EL (cell line): Measurements from ENCODE around the gene ALDOA.
"Not testable (repeated sequence)": the region's sequence is repeated elsewhere in the genome, so short reads cannot be mapped to it uniquely, and the experiment has no call there.

Experiments
- DNase-seq: peaks from one replicate; pipeline ENCODE4 v3.0.0-alpha.2; 2016

Gene ALDOA

DNA sequence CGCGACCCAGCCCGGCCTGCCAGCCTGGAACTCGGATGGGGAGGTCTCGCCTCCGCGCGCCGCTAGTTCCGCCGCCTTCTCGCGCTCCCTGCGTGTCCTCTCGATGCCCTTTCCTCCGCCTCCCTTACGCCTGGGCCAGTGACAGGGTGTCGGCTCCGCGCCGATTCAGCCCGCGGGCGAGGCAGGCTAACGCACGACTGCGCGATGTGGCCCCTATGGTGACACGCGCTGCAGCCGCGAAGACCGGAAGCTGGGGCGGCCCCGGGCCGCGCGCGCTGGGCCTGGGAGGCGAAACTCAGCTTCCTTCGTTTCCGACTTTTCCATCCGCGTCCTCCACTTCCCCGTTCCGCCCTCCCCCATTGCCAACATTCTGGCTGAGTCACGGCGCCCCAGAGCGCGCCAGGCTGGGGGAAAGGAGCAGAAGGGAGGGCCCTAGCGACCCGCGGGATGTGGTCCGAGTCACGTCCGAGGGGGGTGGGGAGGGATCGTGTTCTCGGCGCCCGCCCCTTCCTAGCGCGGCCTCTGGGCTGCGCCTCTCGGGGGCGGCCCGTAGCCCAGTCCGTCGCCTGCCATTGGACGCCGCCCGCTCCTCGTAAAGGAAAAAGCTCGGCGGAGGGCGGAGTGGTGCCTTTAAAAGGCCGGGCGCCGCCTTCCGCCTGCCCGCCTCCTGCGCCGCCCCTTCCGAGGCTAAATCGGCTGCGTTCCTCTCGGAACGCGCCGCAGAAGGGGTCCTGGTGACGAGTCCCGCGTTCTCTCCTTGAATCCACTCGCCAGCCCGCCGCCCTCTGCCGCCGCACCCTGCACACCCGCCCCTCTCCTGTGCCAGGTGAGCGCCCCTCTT is at the start of gene ALDOA:
TSS of gene ALDOA (plus strand) at position 659 of the 841 bp plus-strand sequence. CDS start 1,138 bp downstream, outside the sequence.
- peak; percentile 99 for DNase-seq

DNA sequence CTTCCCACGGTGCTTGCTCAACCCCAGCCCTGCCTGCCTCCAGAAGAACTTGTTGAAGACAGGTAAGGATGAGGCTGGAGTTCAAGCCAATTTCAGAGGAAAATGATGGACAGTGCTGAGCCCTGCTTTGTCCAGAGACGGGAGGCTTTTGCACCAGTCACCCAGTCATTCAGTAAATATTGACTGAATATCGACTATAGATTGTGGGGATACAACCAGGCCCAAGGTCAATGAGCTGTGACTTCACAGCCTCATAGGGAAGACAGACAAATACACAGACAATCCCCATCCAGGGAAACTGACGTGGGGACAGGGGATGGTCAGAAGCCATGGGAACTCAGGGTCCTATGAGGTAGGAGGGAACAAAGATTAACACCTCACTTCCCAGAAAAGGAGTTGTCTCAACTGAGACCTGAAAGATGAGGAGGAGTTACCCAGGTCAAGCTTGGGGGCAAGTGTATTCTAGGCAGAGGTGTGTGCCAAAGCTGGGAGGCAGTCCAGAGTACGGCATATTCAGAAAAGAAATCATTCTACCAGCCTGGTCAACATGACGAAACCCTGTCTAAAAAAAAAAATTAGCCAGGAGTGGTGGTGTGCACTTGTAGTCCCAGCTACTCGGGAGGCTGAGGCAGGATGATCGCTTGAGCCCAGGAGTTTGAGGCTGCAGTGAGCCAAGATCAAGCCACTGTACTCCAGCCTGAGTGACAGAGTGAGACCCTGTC is 48.8 kb upstream of the ALDOA start:
- no peak for DNase-seq

DNA sequence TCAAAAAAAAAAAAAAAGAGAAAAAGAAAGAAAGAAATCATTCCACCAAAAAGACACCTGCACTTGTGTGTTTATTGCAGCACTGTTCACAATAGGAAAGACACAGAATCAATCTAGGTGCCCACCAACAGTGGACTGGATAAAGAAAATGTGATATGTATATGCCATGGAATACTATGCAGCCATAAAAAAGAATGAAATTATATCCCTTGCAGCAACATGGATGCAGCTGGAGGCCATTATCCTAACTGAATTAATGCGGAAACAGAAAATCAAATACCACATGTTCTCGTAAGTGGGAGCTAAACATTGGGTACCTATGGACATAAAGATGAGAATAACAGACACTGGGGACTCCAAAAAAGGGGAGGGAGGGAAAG is 48.3 kb upstream of the ALDOA start:
- no peak for DNase-seq

DNA sequence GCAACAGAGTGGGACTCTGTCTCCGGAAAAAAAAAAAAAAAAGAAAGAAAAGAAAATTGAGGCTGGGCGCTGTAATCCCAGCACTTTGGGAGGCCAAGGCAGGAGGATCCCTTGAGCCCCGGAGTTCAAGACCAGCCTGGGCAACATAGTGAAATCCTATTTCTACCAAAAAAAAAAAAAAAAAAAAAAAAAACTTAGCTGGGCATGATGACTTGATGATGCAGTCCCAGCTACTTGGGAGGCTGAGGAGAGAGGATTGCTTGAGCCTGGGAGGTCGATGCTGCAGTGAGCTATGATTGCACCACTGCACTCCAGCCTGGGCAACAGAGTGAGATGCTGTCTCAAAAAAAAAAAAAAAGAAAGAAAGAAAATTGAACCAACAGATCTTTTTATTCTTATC is 47.6 kb upstream of the ALDOA start:
- DNase-seq, result not testable (repeated sequence)

DNA sequence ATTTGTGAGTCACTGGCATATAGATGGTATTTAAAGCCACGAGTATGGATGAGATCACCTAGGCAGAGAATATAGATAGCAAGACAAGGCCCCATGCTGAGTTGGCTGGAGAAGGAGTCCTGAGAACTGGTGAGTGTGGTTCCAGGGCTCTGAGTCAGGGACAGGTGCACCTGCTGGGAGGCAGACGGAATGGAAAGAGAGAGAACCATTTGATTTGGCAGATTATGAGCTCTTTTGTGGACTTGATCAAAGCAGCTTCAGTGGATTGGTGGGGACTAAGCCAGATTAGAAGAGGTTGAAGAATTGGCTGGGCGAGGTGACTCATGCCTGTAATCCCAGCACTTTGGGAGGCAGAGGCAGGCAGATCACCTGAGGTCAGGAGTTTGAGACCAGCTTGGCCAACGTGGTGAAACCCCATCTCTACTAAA is 46.8 kb upstream of the ALDOA start:
- DNase-seq, result peak; percentile 6

DNA sequence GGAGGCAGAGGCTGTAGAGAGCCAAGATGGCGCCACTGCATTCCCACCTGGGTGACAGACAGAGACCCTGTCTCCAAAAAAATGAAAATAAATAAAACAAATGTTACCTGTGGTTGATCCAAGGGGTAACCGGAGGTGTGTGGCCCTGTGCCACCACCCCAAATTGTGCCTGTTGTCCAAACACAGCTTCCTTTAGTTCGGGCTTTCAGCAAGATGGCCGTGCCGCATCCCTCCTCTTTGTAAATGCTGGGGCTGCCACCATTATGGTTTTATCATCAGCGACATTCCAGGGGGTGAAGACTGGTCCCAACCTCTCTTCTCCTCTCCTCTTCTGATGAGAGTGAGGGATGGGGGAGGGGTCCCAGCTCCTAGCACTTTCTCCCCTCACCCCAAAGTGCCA is 42.7 kb upstream of the ALDOA start, which contains the start of gene C16orf92:
TSS of gene C16orf92 (plus strand) at position 312 of the 400 bp plus-strand sequence. CDS start 143 bp downstream, outside the sequence.
- no peak for DNase-seq

DNA sequence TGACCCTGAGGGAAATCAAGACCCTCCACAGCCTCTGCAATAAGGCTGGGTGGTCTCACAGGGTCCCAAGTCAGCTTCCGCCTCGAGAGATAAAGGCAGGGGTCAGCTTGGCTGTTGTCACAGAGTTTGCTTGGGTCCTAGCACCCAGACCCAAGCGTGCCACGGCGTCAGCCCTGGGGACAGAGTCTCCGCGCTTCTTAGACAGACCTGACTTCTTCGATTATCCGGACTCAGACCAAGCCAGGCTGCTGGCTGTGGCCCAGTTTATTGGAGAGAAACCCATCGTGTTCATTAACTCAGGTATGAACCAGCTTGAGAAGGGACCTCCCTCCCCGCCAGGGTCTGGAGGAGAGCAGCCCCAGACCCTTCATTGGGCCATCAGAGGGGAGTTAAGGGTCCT is 42.0 kb upstream of the ALDOA start:
- no peak for DNase-seq

DNA sequence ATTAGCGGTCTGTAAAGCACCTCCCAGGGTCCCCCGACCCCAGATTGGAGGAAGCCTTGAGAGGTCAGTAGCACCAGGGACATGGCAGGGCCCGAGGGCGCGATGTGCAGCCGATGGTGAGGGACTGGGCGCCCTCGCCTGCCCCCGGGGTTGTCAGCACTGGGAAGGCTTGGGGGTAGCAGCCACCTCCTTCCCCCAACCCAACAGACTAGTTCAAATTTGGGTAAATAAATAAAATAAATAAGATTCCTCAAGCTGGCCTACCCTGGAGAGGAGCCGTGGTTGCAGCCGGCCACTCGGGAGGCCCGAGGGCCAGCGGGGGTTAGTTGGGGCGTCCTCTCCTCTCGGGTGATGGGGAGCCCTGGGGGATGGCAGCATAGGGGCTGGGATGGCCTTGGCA is 41.1 kb upstream of the ALDOA start:
- DNase-seq, result no peak

DNA sequence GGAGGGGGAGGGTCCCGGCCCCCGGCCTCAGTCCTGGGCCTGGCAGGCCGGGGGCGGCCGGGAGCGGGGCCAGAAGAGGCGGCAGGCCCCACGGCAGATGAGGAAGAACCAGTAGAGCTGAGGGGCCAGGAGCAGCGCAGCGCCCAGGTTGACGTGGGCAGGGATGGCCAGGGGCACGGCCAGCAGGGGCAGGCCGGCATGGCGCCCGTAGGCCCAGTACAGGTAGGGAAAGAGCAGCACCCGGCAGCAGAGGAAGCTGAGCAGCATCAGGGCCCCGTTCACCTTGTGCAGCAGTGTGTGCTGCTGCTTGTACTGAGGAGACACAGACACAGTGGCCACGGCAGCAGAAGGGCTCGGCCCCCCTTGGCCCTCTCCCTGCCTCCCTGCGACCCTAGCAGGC is 40.4 kb upstream of the ALDOA start:
- DNase-seq, result no peak

DNA sequence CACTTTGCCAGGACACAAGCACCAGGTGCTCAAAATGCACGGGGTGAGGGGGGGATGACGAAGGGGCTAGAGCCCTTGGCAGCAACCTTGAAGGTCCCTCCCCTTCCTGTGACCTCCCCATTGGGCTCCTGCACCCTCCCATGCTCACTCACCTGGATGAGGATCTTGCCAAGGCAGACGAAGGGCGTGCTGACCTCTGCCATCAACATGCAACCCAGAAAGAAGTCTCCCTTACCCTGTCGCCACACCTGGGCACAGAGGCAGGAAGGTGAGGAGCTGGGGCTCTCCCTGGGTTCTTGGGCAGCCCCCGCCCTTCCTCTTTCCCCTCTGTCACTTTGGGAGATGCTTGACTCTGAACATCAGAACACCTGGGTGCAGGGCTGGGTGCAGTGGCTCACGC is 40.0 kb upstream of the ALDOA start:
- no peak for DNase-seq

DNA sequence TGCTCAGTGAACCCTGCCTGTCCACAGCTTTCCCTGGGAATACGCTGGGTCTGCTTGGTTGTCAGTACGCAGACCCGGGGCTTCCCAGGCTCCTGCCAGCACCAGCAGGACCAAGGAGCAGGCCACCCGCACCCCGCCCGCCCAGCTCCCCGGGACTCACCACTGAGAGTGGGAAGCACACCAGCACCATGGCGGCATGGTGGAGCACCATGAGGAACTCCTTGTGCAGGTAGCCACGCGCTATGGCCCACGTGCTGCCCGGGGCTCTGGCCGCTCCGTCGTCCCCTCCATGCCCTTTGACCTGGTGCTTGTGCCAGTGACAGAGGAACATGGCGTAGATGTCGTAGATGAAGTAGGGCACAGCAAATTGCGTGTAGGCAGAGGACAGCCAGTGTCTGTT is 39.1 kb upstream of the ALDOA start:
- no peak for DNase-seq

DNA sequence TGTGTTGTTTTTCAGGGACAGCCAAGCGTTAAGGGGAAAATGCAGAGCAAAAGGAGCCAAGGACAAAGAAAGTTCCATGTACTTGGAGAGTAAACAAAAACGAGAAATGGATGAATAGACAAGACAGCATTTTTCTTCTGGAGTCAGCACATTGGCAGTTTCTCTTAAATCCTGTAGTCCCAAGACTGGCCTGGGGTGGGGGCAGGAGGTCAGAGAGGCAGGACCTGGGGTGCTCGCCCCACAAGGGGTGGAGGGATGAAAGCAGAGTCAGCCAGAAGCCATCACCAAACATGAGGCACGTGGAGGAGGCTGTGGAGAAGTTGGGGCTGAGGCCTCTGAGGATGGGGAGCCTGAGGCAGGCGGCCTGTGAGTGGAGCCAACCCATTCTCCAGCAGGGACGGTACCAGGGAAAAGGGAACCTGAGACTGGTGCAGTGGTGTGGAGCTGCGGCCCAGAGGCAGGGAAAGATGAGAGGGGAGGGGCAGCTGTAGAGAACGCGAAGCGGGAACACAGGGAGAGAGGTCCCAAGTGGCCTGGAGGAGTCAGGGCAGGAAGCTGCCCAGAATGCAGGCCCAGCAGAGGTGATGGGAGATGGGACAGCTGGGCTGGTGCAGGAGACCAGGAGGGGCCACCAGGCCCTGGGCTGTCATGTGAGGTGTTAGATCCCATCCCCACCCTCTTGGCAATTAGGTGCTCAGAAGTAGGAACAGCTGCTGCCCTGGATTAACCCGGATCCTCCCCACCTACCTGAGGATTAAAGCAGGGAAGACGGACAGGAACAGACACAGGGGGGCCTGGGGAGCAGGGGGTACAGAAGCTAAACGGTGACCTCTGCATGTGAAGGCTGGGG is 37.7 kb upstream of the ALDOA start:
- DNase-seq, result no peak

DNA sequence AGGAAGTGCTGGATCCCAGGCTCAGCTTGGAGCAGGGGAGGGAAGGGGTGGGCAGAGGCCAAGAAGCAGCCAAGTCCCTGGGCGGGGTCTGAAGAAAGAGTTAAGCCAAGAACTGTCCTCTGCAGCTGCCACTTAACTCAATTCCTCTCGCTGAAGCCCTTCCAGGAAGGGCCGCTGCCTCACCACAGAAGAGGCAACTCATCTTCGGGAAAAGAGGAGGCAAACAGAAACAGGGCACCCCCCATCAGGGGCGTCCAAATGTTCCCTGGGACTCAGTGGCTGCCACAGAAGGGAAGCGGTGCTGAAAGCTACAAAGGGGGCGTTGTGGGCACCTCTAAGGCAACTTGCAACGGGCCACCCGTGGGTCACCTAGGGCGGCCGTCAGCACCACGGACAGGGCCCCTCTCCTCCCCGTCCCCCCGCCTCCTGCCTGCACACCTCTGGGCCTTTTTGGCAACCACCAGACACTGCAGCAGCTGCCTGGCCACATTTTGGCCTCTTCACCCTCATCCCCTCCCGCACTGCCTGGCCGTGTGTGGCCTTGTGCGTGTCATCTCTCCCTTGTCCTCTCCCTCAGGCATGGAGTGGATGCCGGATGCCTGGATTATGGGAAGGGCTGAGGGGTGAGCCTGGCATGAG is 37.0 kb upstream of the ALDOA start:
- DNase-seq, result no peak

DNA sequence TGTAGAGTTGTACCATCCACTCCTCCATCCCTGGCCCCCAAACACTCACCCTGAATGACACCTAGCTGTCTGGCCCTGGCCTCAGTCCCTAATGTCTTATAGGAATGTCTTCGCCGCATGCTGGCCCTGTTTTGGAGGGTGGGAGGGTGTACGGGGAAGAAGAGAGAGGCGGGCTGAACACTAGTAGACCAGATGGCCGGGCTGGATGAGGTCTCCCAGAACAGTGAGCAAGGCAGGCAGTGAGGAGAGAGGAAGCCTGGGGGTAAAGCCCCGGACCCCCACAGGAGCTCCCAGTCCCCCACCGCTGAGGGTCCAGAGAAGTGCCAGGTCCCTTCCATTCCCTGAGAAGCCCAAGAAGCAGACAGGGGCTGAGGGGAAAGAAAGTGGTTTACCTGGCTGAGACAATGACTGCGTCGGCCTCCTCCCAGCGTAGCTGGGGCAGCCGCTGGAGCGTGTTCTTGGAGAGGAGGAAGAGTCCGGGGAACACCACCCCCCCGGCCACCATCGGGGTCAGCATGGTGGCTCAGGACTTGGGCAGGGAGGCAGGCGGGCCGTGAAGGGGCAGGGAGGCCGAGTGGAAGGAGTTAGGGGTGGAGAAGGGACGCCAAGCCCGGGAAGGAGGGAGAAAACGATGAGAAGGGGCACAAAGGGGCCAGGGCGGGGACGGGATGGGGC is 35.4 kb upstream of the ALDOA start:
- DNase-seq, result no peak

DNA sequence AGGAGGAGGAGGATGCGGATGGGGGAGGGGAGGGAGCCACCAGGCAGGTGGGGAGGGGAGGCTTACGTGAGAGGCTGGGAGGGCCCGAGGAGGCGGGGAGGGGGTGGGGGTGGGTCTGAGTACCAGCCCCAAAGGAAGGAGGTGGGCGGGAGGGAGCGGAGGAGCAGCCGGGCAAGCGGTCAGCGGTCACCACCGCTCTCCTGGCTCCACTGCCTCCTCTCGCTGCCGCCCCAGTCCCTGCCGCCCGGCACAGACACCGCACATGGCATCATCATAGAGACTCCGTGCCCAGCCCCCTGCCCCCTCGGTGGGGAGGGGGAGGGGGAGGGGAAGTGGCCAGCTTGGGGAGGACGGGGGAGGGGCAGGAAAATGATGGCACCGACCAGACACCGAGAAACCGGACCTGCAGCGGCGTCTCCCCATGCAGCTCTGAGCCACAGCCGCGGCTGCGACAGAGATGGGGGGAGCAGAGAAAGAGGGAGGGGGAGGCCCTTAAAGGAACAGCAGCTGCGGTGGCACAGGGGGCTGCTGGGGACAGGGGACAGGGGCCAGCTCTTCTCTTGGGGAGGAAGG is 34.6 kb upstream of the ALDOA start, which contains the start of gene TLCD3B:
TSS of gene TLCD3B (minus strand) at position 431 of the 573 bp plus-strand sequence. CDS start 744 bp downstream, outside the sequence.
- DNase-seq, result no peak

DNA sequence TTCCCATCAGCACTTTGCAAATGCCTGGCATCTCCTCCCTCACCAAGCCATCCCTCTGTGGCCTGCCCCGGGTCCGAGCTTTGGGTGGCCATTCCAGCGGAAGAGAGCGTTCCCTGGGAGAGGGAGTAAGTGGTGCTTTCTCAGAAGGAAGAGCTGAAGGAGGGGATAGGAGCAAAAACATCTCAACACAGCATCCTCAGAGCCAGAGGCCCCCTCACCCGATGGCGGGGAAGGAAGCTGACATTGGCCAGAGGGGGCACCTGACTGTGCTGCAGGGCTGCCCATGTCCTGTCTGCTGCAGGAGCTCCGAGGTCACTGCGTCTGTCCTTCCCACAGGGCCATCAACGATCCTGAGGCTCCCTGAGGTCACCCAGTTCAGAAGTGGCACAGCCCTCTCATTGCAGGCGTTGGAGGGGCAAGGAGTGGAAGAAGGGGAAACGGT is 34.1 kb upstream of the ALDOA start:
- DNase-seq, result no peak

DNA sequence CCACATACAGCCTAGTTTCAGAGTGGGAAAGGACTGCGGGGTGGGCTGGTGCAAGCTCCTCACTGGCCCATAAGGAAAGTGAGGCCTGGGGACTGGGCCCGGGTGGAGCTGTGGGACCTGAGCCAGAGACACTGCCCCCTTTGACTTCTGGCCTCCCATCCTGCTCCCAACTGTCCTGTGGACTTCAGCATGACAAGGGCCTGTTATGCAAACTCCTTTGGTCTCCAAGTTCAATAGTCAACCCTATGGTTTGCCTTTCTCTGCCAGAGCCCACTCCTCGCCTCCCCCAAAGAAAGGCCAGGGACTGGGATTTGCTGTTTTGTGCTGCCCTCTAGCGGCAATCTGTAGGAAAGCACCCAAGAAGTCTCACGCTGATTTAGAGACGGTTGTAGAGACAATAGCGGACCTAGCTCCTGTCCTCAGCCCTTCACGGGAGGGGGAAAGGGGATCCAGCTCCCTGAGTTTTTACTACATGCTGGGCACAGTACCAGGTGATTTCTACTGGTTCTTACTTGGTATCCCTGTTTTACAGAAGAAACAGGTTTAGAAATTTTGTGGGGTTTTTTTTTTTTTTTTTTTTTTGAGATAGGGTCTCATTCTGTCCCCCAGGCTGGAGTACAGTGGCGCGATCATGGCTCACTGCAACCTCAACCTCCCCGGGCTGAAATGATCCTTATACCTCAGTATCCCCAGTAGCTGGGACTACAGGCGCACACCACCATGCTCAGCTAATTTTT is 33.3 kb upstream of the ALDOA start:
- DNase-seq, result peak; percentile 69

DNA sequence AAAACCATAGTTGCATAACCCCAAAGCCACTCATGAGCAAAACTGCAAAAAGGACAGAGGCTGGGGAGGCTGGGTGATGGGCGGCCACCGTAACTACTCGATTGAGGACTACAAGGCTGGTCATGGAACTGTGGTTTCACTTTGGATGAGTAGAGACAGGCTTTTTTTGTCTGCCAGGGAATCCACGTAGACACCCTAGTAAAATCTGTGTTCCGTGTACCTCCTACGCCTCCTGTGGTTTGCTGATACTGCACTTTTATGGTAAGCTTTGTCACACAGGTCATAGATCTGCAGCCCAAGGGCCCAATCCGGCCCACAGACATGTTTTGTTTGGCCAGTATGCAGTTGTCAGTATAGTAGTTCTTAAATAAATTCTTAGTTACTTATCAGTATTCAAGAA is 32.3 kb upstream of the ALDOA start:
- DNase-seq, result no peak

DNA sequence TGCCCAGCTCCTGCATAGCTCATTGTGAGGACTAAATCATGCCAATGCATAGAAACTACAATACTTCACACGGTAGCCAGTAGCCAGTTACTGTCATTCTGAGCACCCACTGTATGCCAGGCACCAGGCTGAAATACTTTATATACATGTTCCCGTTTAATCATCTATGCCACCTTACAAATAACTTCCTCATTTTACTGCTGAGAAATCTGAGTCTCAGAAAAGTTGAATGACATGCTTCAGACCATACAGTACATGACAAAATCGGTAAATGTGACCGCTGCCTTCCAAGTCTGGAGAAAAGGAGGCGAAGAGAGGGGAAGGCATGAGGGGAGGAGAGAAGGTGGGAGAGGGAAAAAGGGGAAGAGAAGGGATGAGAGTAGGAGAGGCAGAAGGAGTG is 25.3 kb upstream of the ALDOA start:
- no peak for DNase-seq

DNA sequence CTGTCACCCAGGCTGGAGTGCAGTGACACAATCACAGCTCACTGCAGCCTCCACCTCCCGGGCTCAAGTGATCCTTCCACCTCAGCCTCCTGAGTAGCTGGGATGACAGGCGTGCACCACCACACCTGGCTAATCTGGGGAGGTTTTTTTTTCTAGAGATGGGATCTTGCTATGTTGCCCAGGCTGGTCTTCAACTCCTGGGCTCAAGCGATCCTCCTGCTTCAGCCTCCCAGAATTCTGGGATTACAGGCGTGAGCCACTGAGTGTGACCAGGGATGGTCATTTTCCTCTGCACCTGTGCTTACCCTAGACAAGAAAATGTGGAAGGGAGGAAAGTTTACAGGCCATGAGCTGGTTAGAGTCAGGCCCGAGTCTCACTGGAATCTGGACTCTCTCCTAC is 24.9 kb upstream of the ALDOA start:
- DNase-seq, result not testable (repeated sequence)

DNA sequence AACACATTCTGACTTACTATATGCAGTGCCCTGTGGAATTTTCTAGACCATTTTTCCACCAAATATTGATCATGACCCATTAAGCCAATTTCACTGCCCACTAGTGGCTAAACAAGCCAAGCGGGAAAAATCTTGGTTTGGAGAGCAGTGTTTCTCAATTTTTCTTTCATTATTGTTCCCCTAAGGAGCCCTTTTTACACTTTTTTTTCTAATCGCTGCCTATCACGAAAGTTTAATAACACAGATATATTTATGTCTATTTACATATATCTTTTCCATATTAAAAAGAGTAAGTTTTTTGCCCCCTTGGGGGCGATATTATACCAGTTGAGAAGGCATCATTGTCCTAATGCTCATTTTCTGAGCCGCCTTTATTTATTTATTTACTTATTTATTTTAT is 23.7 kb upstream of the ALDOA start:
- peak; percentile 49 for DNase-seq
